Kidney (tissue), 14 donors: ENCODE measurements around the gene TMEM43. TPM values are rescaled to one million over a fixed set of nuclear protein-coding genes. Genes with fewer than 3 reads are reported as not detected.

ENCODE experiments used
- DNase-seq, 5 donors: peaks; one replicate each; pipeline ENCODE4 v3.0.0-alpha.2; 2013 to 2020
- FAIRE-seq: peaks from 2 replicates; lab custom pipeline; 2012; peaks lifted over from hg19 to GRCh38; lab: Jason Lieb, UNC
- H3K27ac ChIP-seq, 2 donors: one replicate each; pipeline ENCODE4 v1.7.0; 2013; ENCODE audit warnings: low read depth in 2 of 2, low read length in 2 of 2, inconsistent platforms in 1 of 2
- H3K27me3 ChIP-seq: one replicate; pipeline ENCODE4 v1.7.1; 2013; ENCODE audit warnings: low read length, inconsistent platforms; ENCODE audit not compliant: control insufficient read depth, insufficient read depth
- H3K36me3 ChIP-seq, 3 donors: one replicate each; pipeline versions ENCODE4 v1.7.0 to v1.7.1; 2013; ENCODE audit warnings: low read length in 3 of 3, control low read depth in 1 of 3, inconsistent platforms in 1 of 3; ENCODE audit not compliant: insufficient read depth in 3 of 3, control insufficient read depth in 2 of 3
- H3K4me1 ChIP-seq, 3 donors: one replicate each; pipeline versions ENCODE4 v1.7.0 to v1.7.1; 2013; ENCODE audit warnings: low read length in 3 of 3, inconsistent platforms in 1 of 3, low read depth in 1 of 3; ENCODE audit not compliant: control insufficient read depth in 2 of 3, insufficient read depth in 2 of 3
- H3K4me3 ChIP-seq, 3 donors: one replicate each; pipeline versions ENCODE4 v1.7.0 to v1.8.1; 2013; ENCODE audit warnings: low read length in 3 of 3, control low read depth in 1 of 3, inconsistent platforms in 1 of 3
- H3K9ac ChIP-seq, 3 donors: one replicate each; pipeline versions ENCODE4 v1.7.0 to v1.7.1; 2013; ENCODE audit warnings: low read length in 3 of 3, control low read depth in 1 of 3, inconsistent platforms in 1 of 3
- H3K9me3 ChIP-seq, 3 donors: one replicate each; pipeline versions ENCODE4 v1.7.0 to v1.7.1; 2013; ENCODE audit warnings: low read length in 3 of 3, control low read depth in 1 of 3, inconsistent platforms in 1 of 3; ENCODE audit not compliant: control insufficient read depth in 2 of 3, insufficient read depth in 1 of 3
- CTCF ChIP-seq: IDR thresholded peaks from 3 replicates; pipeline ENCODE4 v1.5.1; 2012; ENCODE audit warnings: mild to moderate bottlenecking, moderate library complexity, borderline replicate concordance; ENCODE audit not compliant: insufficient read depth; ENCODE audit errors: extremely low read depth
- intact Hi-C: fragments of 100-400 bp; cut with DNase I; formaldehyde crosslinking; loops from one replicate; pipeline ENCODE4 v1.11.1; 2022
- polyA plus RNA-seq: library from polyadenylated mRNA; stranded (reverse); fragments of 350-450 nt; fragmentation: Illumina TruSeq; extraction: RNeasy Lipid Tissue Mini Kit (QIAGEN cat#74804); gene quantifications from one replicate; pipeline ENCODE4 v1.2.3, GENCODE V29; 2014; ENCODE audit warnings: low read depth, low replicate concordance; ENCODE audit not compliant: insufficient read depth
- total RNA-seq: library from RNA; stranded (reverse); fragmentation: NEBNext Ultra II Directional; extraction: Animal tissue kit (Norgen Biotek cat#: 25700); gene quantifications from one replicate; pipeline ENCODE4 v1.2.1, GENCODE V29; 2021
- donor health status: control.
- donor health status: control.
- donor health status: control.
- donor health status: control.
- donor health status: control.
- donor health status: DM: yes; HTN: yes; CAD: no.
- donor health status: Normal renal cell carcinoma (clear cell type).

The TMEM43 gene
- total and polyA plus RNA-seq, 2 donors from 2014 or later = 27.6 to 86.5 TPM

- H3K36me3 ChIP-seq = peaks cover 9 to 38% (median 15%) of the 10 kb centered on the region in 3 donors
- no peak for TF ChIP-seq CTCF
- no peaks in the 10 kb centered on the region for H3K27me3 ChIP-seq
- intact Hi-C loops = no loop called here
- DNase-seq = peak in 1 of 5 donors; percentile 7
- H3K4me1 ChIP-seq = peaks cover 6 to 15% (median 15%) of the 10 kb centered on the region in 3 donors
- H3K9me3 ChIP-seq = no peaks in the 10 kb centered on the region
- H3K9ac ChIP-seq = no peak overlapping the region
- FAIRE-seq = no peak
- H3K27ac ChIP-seq = no peak overlapping the region
- no peak overlapping the region for H3K4me3 ChIP-seq
Observed at GRCh38 chr3:14140668-14141067, 15.8 kb downstream of the TMEM43 start.

- Histone ChIP-seq H3K4me1 (peaks cover 6 to 15% (median 15%) of the 10 kb centered on the region in 3 donors), H3K9ac (no peak overlapping the region), H3K36me3 (peaks cover 7 to 38% (median 16%) of the 10 kb centered on the region in 3 donors), H3K27me3 (no peaks in the 10 kb centered on the region), H3K27ac (no peak overlapping the region), H3K9me3 (no peaks in the 10 kb centered on the region), H3K4me3 (no peak overlapping the region)
- intact Hi-C loops = no loop called here
- TF ChIP-seq CTCF = no peak
- FAIRE-seq (no peak), DNase-seq (peak in 2 of 5 donors; percentile 27 to 32)
Observed at GRCh38 chr3:14141144-14141543, 16.3 kb downstream of the TMEM43 start.

- peak in 2 of 5 donors; percentile 31 to 68 for DNase-seq
- H3K4me1 ChIP-seq = peaks cover 6 to 16% (median 15%) of the 10 kb centered on the region in 3 donors
- intact Hi-C loops = no loop called here
- TF ChIP-seq CTCF = no peak
- no peak overlapping the region for H3K4me3 ChIP-seq
- H3K27me3 ChIP-seq = no peaks in the 10 kb centered on the region
- no peaks in the 10 kb centered on the region for H3K9me3 ChIP-seq
- no peak for FAIRE-seq
- H3K36me3 ChIP-seq = peaks cover 5 to 45% (median 21%) of the 10 kb centered on the region in 3 donors
- H3K9ac ChIP-seq = no peak overlapping the region
- no peak overlapping the region for H3K27ac ChIP-seq
Observed at GRCh38 chr3:14141602-14142341, 16.9 kb downstream of the TMEM43 start.
